Testis (tissue), 2 donors: ENCODE measurements around the gene MTA3.

ENCODE experiments used
- CTCF ChIP-seq, 3 experiments: fragments of 450-650 bp in 2 of 3; fragments of 200-600 bp in 1 of 3; sonication (generic) in 1 of 3; IDR thresholded peaks; one replicate each; pipeline ENCODE4 v1.5.1; 2016 to 2019; ENCODE audit warnings: antibody characterized with exemption in 3 of 3, mild to moderate bottlenecking in 2 of 3, moderate library complexity in 1 of 3
- POLR2A ChIP-seq: fragments of 450-650 bp; IDR thresholded peaks from one replicate; pipeline ENCODE4 v1.6.1; 2017; ENCODE audit warnings: antibody characterized with exemption, mild to moderate bottlenecking, moderate library complexity

GRCh38 chr2:42767899-42768705 is 199.7 kb downstream of the MTA3 start:
- TF ChIP-seq CTCF (IDR thresholded peaks at IDR 0.05) (no peak), POLR2A (no peak)
